ENCODE measurements around the gene TEX101.

DNA sequence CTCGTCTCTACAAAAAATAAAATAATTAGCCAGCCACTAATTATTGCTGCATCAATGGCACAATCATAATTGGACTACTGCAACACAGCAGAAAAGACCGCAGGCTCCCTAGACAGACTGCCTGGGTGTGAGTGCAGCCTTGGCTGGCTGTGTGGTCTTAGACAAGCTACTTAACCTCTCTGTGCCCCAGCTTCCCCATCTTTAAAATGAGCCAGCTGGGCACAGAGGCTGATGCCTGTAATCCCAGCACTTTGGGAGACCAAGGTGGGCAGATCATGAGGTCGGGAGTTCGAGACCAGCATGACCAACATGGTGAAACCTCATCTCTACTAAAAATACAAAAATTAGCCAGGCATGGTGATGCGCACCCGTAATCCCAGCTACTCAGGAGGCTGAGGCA, 19.0 kb downstream of the TEX101 start:
- TF ChIP-seq, protein P1, sequence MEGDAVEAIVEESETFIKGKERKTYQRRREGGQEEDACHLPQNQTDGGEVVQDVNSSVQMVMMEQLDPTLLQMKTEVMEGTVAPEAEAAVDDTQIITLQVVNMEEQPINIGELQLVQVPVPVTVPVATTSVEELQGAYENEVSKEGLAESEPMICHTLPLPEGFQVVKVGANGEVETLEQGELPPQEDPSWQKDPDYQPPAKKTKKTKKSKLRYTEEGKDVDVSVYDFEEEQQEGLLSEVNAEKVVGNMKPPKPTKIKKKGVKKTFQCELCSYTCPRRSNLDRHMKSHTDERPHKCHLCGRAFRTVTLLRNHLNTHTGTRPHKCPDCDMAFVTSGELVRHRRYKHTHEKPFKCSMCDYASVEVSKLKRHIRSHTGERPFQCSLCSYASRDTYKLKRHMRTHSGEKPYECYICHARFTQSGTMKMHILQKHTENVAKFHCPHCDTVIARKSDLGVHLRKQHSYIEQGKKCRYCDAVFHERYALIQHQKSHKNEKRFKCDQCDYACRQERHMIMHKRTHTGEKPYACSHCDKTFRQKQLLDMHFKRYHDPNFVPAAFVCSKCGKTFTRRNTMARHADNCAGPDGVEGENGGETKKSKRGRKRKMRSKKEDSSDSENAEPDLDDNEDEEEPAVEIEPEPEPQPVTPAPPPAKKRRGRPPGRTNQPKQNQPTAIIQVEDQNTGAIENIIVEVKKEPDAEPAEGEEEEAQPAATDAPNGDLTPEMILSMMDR (conservative IDR thresholded peaks at IDR 0.05 in 1 of 2, IDR thresholded peaks at IDR 0.05 in 1 of 2; ENCODE audit: low read depth in 1 of 2, low read length in 2 of 2) = no peak
- no peak for TF ChIP-seq EZH2 (IDR thresholded peaks at IDR 0.05; ENCODE audit: low read length, missing control alignments)
